ENCODE measurements around the gene ITFG2. TPM values are rescaled to one million over a fixed set of nuclear protein-coding genes. Genes with fewer than 3 reads are reported as not detected.

The ITFG2 gene
- total RNA-seq, 1 experiment from 2014 or later = 28.1 TPM

- ChIA-PET POLR2A (no interaction called here), CTCF (interaction anchor here (4.4 kb wide), 1 partner anchor 11 kb away, joined by 25 read pairs; no protein-coding TSS in a partner anchor)
- no peaks in the 10 kb centered on the region for H3K9me3 Mint-ChIP-seq (ENCODE audit: unreplicated experiment)
- TF ChIP-seq CTCF (IDR thresholded peaks at IDR 0.05; ENCODE audit: unreplicated experiment) = no peak
- no peaks in the 10 kb centered on the region for H3K36me3 Mint-ChIP-seq (ENCODE audit: insufficient read depth, unreplicated experiment)
- H3K27ac Mint-ChIP-seq (ENCODE audit: low read depth, unreplicated experiment) = no peak overlapping the region
- intact Hi-C loops (cut with micrococcal nuclease) = no loop called here
- H3K4me3 Mint-ChIP-seq (ENCODE audit: unreplicated experiment) = no peak overlapping the region
- BruUV-seq (replicated peaks) = no TSS peak
- DNase-seq (ENCODE audit: unreplicated experiment) = no peak
- peaks cover 75% of the 10 kb centered on the region for H3K27me3 Mint-ChIP-seq (ENCODE audit: insufficient read depth, unreplicated experiment)
- H3K4me1 Mint-ChIP-seq (ENCODE audit: insufficient read depth, unreplicated experiment) = no peaks in the 10 kb centered on the region
Observed at GRCh38 chr12:2773199-2773875, 39.1 kb upstream of the ITFG2 start.

GRCh38 chr12:2775431-2775830 lies 37.0 kb upstream of the ITFG2 start:
- Mint-ChIP-seq H3K36me3 (ENCODE audit: insufficient read depth, unreplicated experiment) (no peaks in the 10 kb centered on the region), H3K27me3 (ENCODE audit: insufficient read depth, unreplicated experiment) (peaks cover 82% of the 10 kb centered on the region), H3K27ac (ENCODE audit: low read depth, unreplicated experiment) (no peak overlapping the region), H3K9me3 (ENCODE audit: unreplicated experiment) (no peaks in the 10 kb centered on the region), H3K4me3 (ENCODE audit: unreplicated experiment) (no peak overlapping the region), H3K4me1 (ENCODE audit: insufficient read depth, unreplicated experiment) (no peaks in the 10 kb centered on the region)
- ChIA-PET POLR2A (no interaction called here), CTCF (interaction anchor here (1.0 to 4.4 kb wide), 2 partner anchors 9 to 13 kb away, joined by 3 to 25 read pairs; no protein-coding TSS in a partner anchor)
- DNase-seq (ENCODE audit: unreplicated experiment) = no peak
- no peak for TF ChIP-seq CTCF (IDR thresholded peaks at IDR 0.05; ENCODE audit: unreplicated experiment)
- intact Hi-C loops (cut with micrococcal nuclease) = no loop called here
- no TSS peak for BruUV-seq (replicated peaks)

GRCh38 chr12:2776129-2776806 lies 36.2 kb upstream of the ITFG2 start:
- Mint-ChIP-seq H3K4me1 (ENCODE audit: insufficient read depth, unreplicated experiment) (no peaks in the 10 kb centered on the region), H3K4me3 (ENCODE audit: unreplicated experiment) (no peak overlapping the region), H3K27me3 (ENCODE audit: insufficient read depth, unreplicated experiment) (peaks cover 82% of the 10 kb centered on the region), H3K36me3 (ENCODE audit: insufficient read depth, unreplicated experiment) (no peaks in the 10 kb centered on the region), H3K27ac (ENCODE audit: low read depth, unreplicated experiment) (no peak overlapping the region), H3K9me3 (ENCODE audit: unreplicated experiment) (no peaks in the 10 kb centered on the region)
- intact Hi-C loops (cut with micrococcal nuclease) = no loop called here
- no TSS peak for BruUV-seq (replicated peaks)
- TF ChIP-seq CTCF (IDR thresholded peaks at IDR 0.05; ENCODE audit: unreplicated experiment) = no peak
- DNase-seq (ENCODE audit: unreplicated experiment) = no peak
- ChIA-PET CTCF (interaction anchor here (0.6 to 4.4 kb wide), 2 partner anchors 8 to 137 kb away, joined by 3 to 25 read pairs; no protein-coding TSS in a partner anchor), POLR2A (no interaction called here)

- intact Hi-C loops (cut with micrococcal nuclease) = no loop called here
- Mint-ChIP-seq H3K27me3 (ENCODE audit: insufficient read depth, unreplicated experiment) (peaks cover 96% of the 10 kb centered on the region), H3K9me3 (ENCODE audit: unreplicated experiment) (no peaks in the 10 kb centered on the region), H3K4me1 (ENCODE audit: insufficient read depth, unreplicated experiment) (peaks cover 5% of the 10 kb centered on the region), H3K36me3 (ENCODE audit: insufficient read depth, unreplicated experiment) (peaks cover 9% of the 10 kb centered on the region), H3K27ac (ENCODE audit: low read depth, unreplicated experiment) (no peak overlapping the region), H3K4me3 (ENCODE audit: unreplicated experiment) (no peak overlapping the region)
- no peak for DNase-seq (ENCODE audit: unreplicated experiment)
- POLR2A ChIA-PET = interaction anchor here (0.6 kb wide), 1 partner anchor 822 kb away, joined by 3 read pairs; no protein-coding TSS in a partner anchor
- BruUV-seq (replicated peaks) = no TSS peak
- CTCF ChIA-PET = interaction anchor here (0.6 to 0.7 kb wide), 2 partner anchors 233 to 771 kb away, joined by 3 to 4 read pairs; no protein-coding TSS in a partner anchor
- TF ChIP-seq CTCF (IDR thresholded peaks at IDR 0.05; ENCODE audit: unreplicated experiment) = no peak
Observed at GRCh38 chr12:2779281-2779680, 33.2 kb upstream of the ITFG2 start.
